MM.1S (cell line): ENCODE measurements around the gene NIT2.

Experiments used
- DNase-seq: peaks from one replicate; pipeline ENCODE4 v3.0.0-alpha.2; 2015
- H2AFZ ChIP-seq: fragments of 300-600 bp; sonication (generic); 2 replicates; pipeline ENCODE4 v1.6.0; 2016; ENCODE audit warnings: antibody characterized with exemption, low read length
- H3F3A ChIP-seq: fragments of 300-600 bp; sonication (generic); 2 replicates; pipeline ENCODE4 v1.6.1; 2016; ENCODE audit warnings: mild to moderate bottlenecking, antibody characterized with exemption, low read length, moderate library complexity, mixed read lengths; ENCODE audit not compliant: insufficient read depth
- H3K27ac ChIP-seq: fragments of 300-600 bp; sonication (generic); 2 replicates; pipeline ENCODE4 v1.5.1; 2016; ENCODE audit warnings: mild to moderate bottlenecking, low read length
- H3K27me3 ChIP-seq: fragments of 300-600 bp; sonication (generic); replicated peaks from 2 replicates; pipeline ENCODE4 v1.6.0; 2016; ENCODE audit warnings: low read length; ENCODE audit not compliant: insufficient read depth
- H3K36me3 ChIP-seq: fragments of 300-600 bp; sonication (generic); replicated peaks from 2 replicates; pipeline ENCODE4 v1.6.1; 2016; ENCODE audit warnings: mild to moderate bottlenecking, low read length, mixed read lengths; ENCODE audit not compliant: insufficient read depth
- H3K4me1 ChIP-seq: fragments of 300-600 bp; sonication (generic); 2 replicates; pipeline ENCODE4 v1.6.1; 2016; ENCODE audit warnings: low read length, mixed read lengths
- H3K4me2 ChIP-seq: fragments of 300-600 bp; sonication (generic); 2 replicates; pipeline ENCODE4 v1.6.0; 2016; ENCODE audit warnings: low read depth, low read length
- H3K4me3 ChIP-seq: fragments of 300-600 bp; sonication (generic); 2 replicates; pipeline ENCODE4 v1.5.1; 2016; ENCODE audit warnings: low read length, mixed read lengths
- H3K79me2 ChIP-seq: fragments of 300-600 bp; sonication (generic); 2 replicates; pipeline ENCODE4 v1.6.1; 2016; ENCODE audit warnings: mixed run types, low read length, mixed read lengths
- H3K9ac ChIP-seq: fragments of 300-600 bp; sonication (generic); 2 replicates; pipeline ENCODE4 v1.6.1; 2016; ENCODE audit warnings: low read length, mixed read lengths
- H3K9me2 ChIP-seq: fragments of 300-600 bp; sonication (generic); replicated peaks from 2 replicates; pipeline ENCODE4 v1.6.1; 2016; ENCODE audit warnings: mild to moderate bottlenecking, low read length, mixed read lengths; ENCODE audit not compliant: insufficient read depth
- H3K9me3 ChIP-seq: fragments of 300-600 bp; sonication (generic); replicated peaks from 2 replicates; pipeline ENCODE4 v1.6.1; 2016; ENCODE audit warnings: mild to moderate bottlenecking, low read length, mixed read lengths; ENCODE audit not compliant: insufficient read depth
- H4K20me1 ChIP-seq: fragments of 300-600 bp; sonication (generic); 2 replicates; pipeline ENCODE4 v1.6.1; 2016; ENCODE audit warnings: mild to moderate bottlenecking, low read length, moderate library complexity, mixed read lengths; ENCODE audit not compliant: insufficient read depth
- EZH2 ChIP-seq: fragments of 300-600 bp; sonication (generic); optimal IDR thresholded peaks from 2 replicates; pipeline ENCODE3; 2017; ENCODE audit warnings: low read depth, mild to moderate bottlenecking, antibody characterized with exemption, low read length, mixed read lengths
- EZH2phosphoT487 ChIP-seq: fragments of 300-600 bp; sonication (generic); IDR thresholded peaks from 2 replicates; pipeline ENCODE4 v1.6.1; 2018; ENCODE audit warnings: antibody characterized with exemption, low read length
- TF ChIP-seq, protein P1 (sequence below): fragments of 300-600 bp; sonication (generic); IDR thresholded peaks from 2 replicates; pipeline ENCODE4 v1.5.1; 2016; ENCODE audit warnings: antibody characterized with exemption, low read length, mixed read lengths

The NIT2 gene

DNA sequence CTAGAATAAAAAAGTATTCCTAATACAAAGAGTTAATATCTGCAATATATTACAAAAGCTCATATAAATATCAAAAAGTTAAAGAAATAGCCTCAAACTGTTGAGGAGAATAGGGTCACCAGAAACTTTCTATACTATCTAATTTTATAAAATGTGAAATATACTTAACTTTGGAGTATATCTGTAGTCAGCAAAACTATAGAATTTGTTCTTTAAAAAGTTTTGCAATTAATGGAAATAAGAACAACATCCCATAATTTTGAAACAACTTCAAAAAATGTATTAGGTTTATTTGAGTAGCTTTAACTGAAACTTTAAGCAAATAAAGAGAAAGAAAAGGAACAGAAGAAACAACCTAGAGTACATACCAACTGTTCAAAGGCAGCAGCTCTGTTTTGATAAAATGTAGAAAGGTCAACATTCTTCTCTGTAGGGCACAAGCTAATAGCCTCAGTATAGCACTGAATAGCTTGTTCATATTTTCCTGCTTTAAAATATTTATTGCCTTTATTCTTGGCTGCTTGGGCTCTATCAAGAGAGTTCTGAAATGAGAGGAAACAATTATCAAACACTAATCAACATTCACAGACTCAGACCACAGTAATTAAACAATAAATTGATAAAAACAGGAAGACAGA lies 52.0 kb downstream of the NIT2 start:
- H3K36me3 ChIP-seq: peaks cover 8% of the 10 kb centered on the region; the same call in 1 of the 2 replicates
- H3K9me2 ChIP-seq: no peaks in the 10 kb centered on the region
- no peaks in the 10 kb centered on the region for H3K4me1 ChIP-seq
- DNase-seq: no peak
- H3K4me2 ChIP-seq: no peak overlapping the region
- peaks cover 8% of the 10 kb centered on the region; the same call in 1 of the 2 replicates for H4K20me1 ChIP-seq
- H3K27me3 ChIP-seq: no peaks in the 10 kb centered on the region
- H3K4me3 ChIP-seq: no peak overlapping the region
- no peak overlapping the region for H3K9ac ChIP-seq
- no peak overlapping the region for H3K27ac ChIP-seq
- H3F3A ChIP-seq: no peaks in the 10 kb centered on the region; the same call in 1 of the 2 replicates
- peaks cover 87% of the 10 kb centered on the region for H3K79me2 ChIP-seq
- no peaks in the 10 kb centered on the region for H3K9me3 ChIP-seq
- no peak for TF ChIP-seq EZH2phosphoT487
- no peak for TF ChIP-seq EZH2
- TF ChIP-seq, protein P1, sequence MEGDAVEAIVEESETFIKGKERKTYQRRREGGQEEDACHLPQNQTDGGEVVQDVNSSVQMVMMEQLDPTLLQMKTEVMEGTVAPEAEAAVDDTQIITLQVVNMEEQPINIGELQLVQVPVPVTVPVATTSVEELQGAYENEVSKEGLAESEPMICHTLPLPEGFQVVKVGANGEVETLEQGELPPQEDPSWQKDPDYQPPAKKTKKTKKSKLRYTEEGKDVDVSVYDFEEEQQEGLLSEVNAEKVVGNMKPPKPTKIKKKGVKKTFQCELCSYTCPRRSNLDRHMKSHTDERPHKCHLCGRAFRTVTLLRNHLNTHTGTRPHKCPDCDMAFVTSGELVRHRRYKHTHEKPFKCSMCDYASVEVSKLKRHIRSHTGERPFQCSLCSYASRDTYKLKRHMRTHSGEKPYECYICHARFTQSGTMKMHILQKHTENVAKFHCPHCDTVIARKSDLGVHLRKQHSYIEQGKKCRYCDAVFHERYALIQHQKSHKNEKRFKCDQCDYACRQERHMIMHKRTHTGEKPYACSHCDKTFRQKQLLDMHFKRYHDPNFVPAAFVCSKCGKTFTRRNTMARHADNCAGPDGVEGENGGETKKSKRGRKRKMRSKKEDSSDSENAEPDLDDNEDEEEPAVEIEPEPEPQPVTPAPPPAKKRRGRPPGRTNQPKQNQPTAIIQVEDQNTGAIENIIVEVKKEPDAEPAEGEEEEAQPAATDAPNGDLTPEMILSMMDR: no peak
- H2AFZ ChIP-seq: no peak overlapping the region

DNA sequence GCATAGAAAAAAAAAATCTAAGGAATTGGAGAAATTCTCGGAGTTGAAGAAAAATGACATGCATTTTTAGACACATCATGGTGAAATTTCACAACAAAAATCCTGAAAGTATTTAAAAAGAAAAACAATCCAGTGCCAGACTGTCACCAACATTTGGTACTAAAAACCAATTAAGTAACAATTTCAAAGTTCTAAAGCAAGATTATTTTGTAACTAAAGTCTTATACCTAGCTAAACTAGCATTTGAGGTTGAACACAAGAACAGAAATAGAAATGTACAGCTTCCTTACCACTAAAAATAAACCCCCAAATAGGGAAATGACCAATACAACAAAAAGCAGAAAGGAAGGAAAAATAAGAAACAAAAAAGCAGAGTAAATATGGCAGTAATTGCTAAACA lies 54.5 kb downstream of the NIT2 start:
- Histone ChIP-seq H3K27ac (no peak overlapping the region), H2AFZ (no peak overlapping the region), H3F3A (no peaks in the 10 kb centered on the region; the same call in 1 of the 2 replicates), H3K36me3 (peaks cover 8% of the 10 kb centered on the region; the same call in 1 of the 2 replicates), H4K20me1 (peaks cover 19% of the 10 kb centered on the region; the same call in 1 of the 2 replicates), H3K79me2 (peaks cover 97% of the 10 kb centered on the region), H3K9me3 (no peaks in the 10 kb centered on the region), H3K4me3 (no peak overlapping the region), H3K27me3 (no peaks in the 10 kb centered on the region), H3K4me1 (no peaks in the 10 kb centered on the region), H3K9me2 (no peaks in the 10 kb centered on the region), H3K9ac (no peak overlapping the region), H3K4me2 (no peak overlapping the region)
- DNase-seq: no peak
- no peak for TF ChIP-seq EZH2
- TF ChIP-seq, protein P1: no peak
- no peak for TF ChIP-seq EZH2phosphoT487

DNA sequence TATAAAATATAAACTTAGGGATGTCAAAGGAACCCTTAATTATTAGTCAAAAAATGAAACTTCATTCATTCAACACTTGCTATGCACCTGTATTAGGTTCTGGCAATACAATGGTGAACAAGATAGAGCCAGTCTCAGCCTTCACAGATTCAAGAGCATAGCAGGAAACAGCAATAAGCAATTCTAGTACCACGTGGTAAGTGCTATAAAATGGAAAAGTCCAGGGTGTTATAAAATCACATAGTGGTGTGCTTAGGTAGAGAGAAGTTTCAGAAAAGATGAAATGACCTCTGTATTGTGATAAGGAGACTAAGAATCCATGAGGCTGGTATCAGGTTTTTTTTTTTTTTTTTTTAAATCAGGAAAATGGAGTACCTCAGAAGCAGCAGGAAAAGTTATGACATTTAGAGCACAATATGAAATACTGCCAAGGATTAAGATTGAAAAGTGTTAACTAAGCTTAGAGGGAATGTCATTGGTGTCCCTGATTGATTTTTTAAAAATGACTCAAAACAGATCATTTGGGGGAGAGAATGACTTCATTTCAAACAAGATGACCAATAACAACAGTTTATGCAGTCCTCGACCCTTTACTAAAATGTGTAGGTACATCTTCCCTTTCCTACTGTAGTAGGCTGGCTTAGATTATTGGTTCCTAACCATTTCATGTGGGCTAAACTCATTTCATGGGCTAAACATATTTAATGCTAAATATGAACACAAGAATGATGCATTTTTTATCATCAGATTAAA lies 61.3 kb downstream of the NIT2 start:
- DNase-seq: no peak
- Histone ChIP-seq H3K4me3 (no peak overlapping the region), H3K9ac (no peak overlapping the region), H3F3A (no peaks in the 10 kb centered on the region), H4K20me1 (peaks cover 21% of the 10 kb centered on the region; the same call in 1 of the 2 replicates), H3K9me3 (no peaks in the 10 kb centered on the region), H3K9me2 (no peaks in the 10 kb centered on the region), H3K79me2 (peaks cover 100% of the 10 kb centered on the region), H3K27me3 (no peaks in the 10 kb centered on the region), H3K4me1 (peaks cover 4% of the 10 kb centered on the region), H3K4me2 (no peak overlapping the region), H2AFZ (no peak overlapping the region), H3K36me3 (no peaks in the 10 kb centered on the region; the same call in 1 of the 2 replicates), H3K27ac (no peak overlapping the region)
- no peak for TF ChIP-seq EZH2
- TF ChIP-seq EZH2phosphoT487: no peak
- TF ChIP-seq, protein P1: no peak
